Activated B cell treated with CpG ODN at 0.5 μM for 24 hours (primary cell): ENCODE results near the gene MRPL48. TPM values are rescaled to one million over a fixed set of nuclear protein-coding genes. Genes with fewer than 3 reads are reported as not detected.

Source experiments
- ATAC-seq: fragments of 200-7000 bp; cut with Tn5 transposase; one replicate; pipeline ENCODE4 v1.10.0; 2021; ENCODE audit warnings: low read depth, mild to moderate bottlenecking, moderate library complexity
- CTCF ChIA-PET: fragments of 350-600 bp; sonication (Branson Sonifier 250); formaldehyde crosslinking; loops from one replicate; lab custom pipeline; 2021; ENCODE audit warnings: antibody characterized with exemption; lab: Charles Lee
- POLR2A ChIA-PET: fragments of 350-600 bp; sonication (Branson Sonifier 250); formaldehyde crosslinking; loops from one replicate; lab custom pipeline; 2021; ENCODE audit warnings: antibody characterized with exemption; lab: Charles Lee
- DNase-seq: peaks from one replicate; pipeline ENCODE4 v3.0.0; 2022
- H3K27ac Mint-ChIP-seq: one replicate; pipeline ENCODE4 v1.8.0; 2020; ENCODE audit warnings: mixed read lengths
- H3K27me3 Mint-ChIP-seq: one replicate; pipeline ENCODE4 v1.8.0; 2021; ENCODE audit warnings: mixed read lengths
- H3K36me3 Mint-ChIP-seq: one replicate; pipeline ENCODE4 v1.8.0; 2021; ENCODE audit warnings: low read depth, mixed read lengths
- H3K4me1 Mint-ChIP-seq: one replicate; pipeline ENCODE4 v1.8.0; 2021; ENCODE audit warnings: mixed read lengths
- H3K4me3 Mint-ChIP-seq: one replicate; pipeline ENCODE4 v1.8.0; 2020; ENCODE audit warnings: mild to moderate bottlenecking, mixed read lengths
- H3K9me3 Mint-ChIP-seq: one replicate; pipeline ENCODE4 v1.8.0; 2020; ENCODE audit warnings: mixed read lengths
- intact Hi-C: fragments of 100-400 bp; cut with micrococcal nuclease; formaldehyde crosslinking; loops from one replicate; pipeline ENCODE4 v1.15.1; 2024
- total RNA-seq: library from RNA; stranded (reverse); gene quantifications from 2 replicates; pipeline ENCODE4 v1.2.3, GENCODE V29; 2022
- TF ChIP-seq, protein P1 (sequence below): fragments of 200-600 bp; IDR thresholded peaks from one replicate; pipeline ENCODE4 v1.8.0; 2022; ENCODE audit warnings: antibody characterized with exemption, mild to moderate bottlenecking

MRPL48 gene
- total RNA-seq, 1 donor from 2014 or later: 38.3 TPM

DNA sequence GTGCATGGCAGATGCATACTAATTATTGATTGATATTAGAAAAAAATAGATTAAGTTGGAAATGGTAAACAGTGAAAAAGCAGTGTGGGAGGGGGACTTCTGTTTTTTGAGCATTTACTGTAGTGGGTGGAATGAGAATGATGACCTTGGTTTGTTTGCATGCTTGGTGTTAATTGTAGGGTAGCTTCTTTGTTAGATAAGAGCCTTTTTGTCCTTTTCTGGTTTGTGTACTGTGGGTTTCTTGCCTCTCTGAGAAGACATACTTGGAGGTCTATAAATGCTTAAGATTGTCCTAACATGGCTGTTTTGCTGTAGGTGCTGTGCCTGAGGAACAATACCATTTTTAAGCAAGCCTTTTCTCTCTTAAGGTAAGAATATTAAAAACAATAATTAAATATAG is 17.0 kb downstream of the MRPL48 start:
- H3K27ac Mint-ChIP-seq: no peak overlapping the region
- no peak for DNase-seq
- ChIA-PET POLR2A (no interaction called here), CTCF (no interaction called here)
- TF ChIP-seq, protein P1, sequence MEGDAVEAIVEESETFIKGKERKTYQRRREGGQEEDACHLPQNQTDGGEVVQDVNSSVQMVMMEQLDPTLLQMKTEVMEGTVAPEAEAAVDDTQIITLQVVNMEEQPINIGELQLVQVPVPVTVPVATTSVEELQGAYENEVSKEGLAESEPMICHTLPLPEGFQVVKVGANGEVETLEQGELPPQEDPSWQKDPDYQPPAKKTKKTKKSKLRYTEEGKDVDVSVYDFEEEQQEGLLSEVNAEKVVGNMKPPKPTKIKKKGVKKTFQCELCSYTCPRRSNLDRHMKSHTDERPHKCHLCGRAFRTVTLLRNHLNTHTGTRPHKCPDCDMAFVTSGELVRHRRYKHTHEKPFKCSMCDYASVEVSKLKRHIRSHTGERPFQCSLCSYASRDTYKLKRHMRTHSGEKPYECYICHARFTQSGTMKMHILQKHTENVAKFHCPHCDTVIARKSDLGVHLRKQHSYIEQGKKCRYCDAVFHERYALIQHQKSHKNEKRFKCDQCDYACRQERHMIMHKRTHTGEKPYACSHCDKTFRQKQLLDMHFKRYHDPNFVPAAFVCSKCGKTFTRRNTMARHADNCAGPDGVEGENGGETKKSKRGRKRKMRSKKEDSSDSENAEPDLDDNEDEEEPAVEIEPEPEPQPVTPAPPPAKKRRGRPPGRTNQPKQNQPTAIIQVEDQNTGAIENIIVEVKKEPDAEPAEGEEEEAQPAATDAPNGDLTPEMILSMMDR: no peak
- intact Hi-C loops: no loop called here
- H3K9me3 Mint-ChIP-seq: no peaks in the 10 kb centered on the region
- H3K4me3 Mint-ChIP-seq: no peak overlapping the region
- H3K4me1 Mint-ChIP-seq: no peaks in the 10 kb centered on the region
- ATAC-seq: no peak
- peaks cover 24% of the 10 kb centered on the region for H3K36me3 Mint-ChIP-seq
- H3K27me3 Mint-ChIP-seq: no peaks in the 10 kb centered on the region

DNA sequence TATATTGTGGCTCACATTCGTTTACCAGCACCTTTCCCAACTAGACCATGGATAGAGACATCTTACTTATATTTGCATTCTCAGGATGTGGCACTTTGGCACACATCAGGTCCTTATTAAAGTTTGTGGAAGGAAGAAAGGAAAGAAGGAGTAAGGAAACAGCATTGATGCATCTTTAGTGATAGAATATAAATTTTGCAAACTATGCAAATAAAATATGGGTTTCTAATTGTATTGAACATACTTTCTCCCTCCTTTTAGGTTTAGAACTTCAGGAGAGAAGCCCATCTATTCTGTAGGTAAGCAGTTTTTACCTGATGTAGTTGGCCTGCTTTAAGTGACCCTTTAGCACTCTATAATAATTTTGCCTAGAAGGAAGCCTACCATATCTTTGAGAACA is 20.4 kb downstream of the MRPL48 start:
- DNase-seq (no peak), ATAC-seq (no peak)
- Mint-ChIP-seq H3K4me1 (no peaks in the 10 kb centered on the region), H3K4me3 (no peak overlapping the region), H3K27ac (no peak overlapping the region), H3K36me3 (peaks cover 26% of the 10 kb centered on the region), H3K9me3 (no peaks in the 10 kb centered on the region), H3K27me3 (no peaks in the 10 kb centered on the region)
- CTCF ChIA-PET: no interaction called here
- intact Hi-C loops: no loop called here
- TF ChIP-seq, protein P1: no peak
- POLR2A ChIA-PET: no interaction called here

DNA sequence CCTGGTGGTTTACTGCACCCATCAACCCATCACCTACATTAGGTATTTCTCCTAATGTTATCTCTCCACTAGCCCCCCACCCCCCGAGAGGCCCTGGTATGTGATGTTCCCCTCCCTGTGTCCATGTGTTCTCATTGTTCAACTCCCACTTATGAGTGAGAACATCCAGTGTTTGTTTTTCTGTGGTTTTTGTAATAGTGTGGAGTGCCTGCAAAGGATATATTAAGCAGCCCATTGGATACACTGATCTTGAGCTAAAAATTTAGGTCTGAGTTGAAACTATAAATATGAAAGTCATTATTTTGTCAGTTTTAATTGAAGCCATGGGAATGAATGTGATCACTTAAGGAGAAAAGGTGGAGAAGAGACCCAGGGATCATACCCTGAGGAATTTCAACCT is 23.0 kb downstream of the MRPL48 start:
- intact Hi-C loops: no loop called here
- Mint-ChIP-seq H3K36me3 (peaks cover 28% of the 10 kb centered on the region), H3K9me3 (no peaks in the 10 kb centered on the region), H3K4me3 (no peak overlapping the region), H3K4me1 (no peaks in the 10 kb centered on the region), H3K27me3 (no peaks in the 10 kb centered on the region), H3K27ac (no peak overlapping the region)
- no peak for ATAC-seq
- no peak for DNase-seq
- CTCF ChIA-PET: no interaction called here
- TF ChIP-seq, protein P1: no peak
- POLR2A ChIA-PET: no interaction called here

DNA sequence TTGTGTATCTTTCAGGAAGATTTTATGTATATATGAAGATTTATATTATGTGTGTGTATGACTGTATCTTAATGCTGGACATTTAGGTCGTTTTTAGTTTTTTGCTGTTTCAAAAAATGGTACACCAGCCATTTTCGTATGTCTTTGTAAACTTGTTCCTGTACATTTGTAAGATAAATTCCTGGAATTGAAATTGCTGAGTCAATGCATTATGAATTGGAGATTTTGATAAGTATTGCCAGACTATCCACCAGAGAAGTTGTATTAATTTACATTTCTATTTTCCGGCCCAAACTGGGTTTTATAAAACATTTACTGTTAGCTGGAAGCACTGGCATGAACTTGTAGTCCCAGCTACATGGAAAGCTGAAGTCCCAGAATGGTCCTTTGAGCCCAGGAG is 24.6 kb downstream of the MRPL48 start:
- POLR2A ChIA-PET: no interaction called here
- ATAC-seq (no peak), DNase-seq (no peak)
- Mint-ChIP-seq H3K36me3 (peaks cover 20% of the 10 kb centered on the region), H3K27ac (no peak overlapping the region), H3K27me3 (no peaks in the 10 kb centered on the region), H3K4me3 (no peak overlapping the region), H3K4me1 (no peaks in the 10 kb centered on the region), H3K9me3 (no peaks in the 10 kb centered on the region)
- intact Hi-C loops: no loop called here
- CTCF ChIA-PET: no interaction called here
- TF ChIP-seq, protein P1: no peak

DNA sequence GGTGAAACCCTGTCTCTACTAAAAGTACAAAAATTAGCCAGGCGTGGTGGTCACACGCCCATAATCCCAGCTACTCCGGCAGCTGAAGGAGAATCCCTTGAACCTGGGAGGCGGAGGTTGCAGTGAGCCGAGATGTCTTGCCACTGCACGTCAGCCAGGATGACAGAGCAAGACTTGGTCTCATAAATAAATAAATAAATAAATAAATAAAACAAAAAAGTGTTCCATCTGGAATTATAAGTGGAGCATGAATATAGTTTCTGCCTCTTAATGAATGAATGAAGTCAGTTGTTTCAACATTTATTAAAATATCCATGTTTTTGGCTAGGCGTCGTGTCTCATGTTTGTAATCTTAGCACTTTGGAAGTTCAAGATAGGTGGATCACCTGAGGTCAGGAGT is 27.1 kb downstream of the MRPL48 start:
- Mint-ChIP-seq H3K4me1 (no peaks in the 10 kb centered on the region), H3K27me3 (no peaks in the 10 kb centered on the region), H3K27ac (no peak overlapping the region), H3K9me3 (no peaks in the 10 kb centered on the region), H3K36me3 (peaks cover 18% of the 10 kb centered on the region), H3K4me3 (no peak overlapping the region)
- intact Hi-C loops: no loop called here
- ATAC-seq (no peak), DNase-seq (no peak)
- TF ChIP-seq, protein P1: no peak
- CTCF ChIA-PET: no interaction called here
- POLR2A ChIA-PET: no interaction called here
